ENCODE results near the gene DBT. TPM values are rescaled to one million over a fixed set of nuclear protein-coding genes. Genes with fewer than 3 reads are reported as not detected.
A peak's percentile ranks its signal among the peaks of the same experiment; 100 is the strongest.

Gene DBT
- total RNA-seq, 1 experiment from 2014 or later = 9.1 TPM

DNA sequence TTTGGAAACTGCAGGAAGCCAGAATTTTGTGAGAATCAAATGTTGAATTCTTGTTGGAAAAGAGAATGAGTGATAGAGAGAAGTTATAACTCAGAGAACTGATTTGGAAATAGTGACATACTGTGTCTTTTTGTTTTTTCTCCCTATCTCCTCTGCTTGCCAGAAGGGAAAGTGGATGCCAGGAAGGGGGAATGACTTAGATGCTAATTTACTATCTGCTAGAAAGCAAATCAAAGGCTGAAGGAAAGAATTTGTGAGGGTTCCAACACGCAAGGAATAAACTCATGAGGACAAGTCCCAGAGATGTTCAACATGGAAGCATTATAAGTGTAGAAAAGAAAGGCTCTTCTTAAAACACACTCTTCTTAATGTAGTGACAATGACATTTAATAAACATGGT is 51.0 kb downstream of the DBT start:
- no peak for DNase-seq (ENCODE audit: unreplicated experiment)
- no peak for TF ChIP-seq CTCF (IDR thresholded peaks at IDR 0.05; ENCODE audit: unreplicated experiment)
- ChIA-PET POLR2A (no interaction called here), CTCF (no interaction called here)
- no peak overlapping the region for H3K4me3 Mint-ChIP-seq (ENCODE audit: unreplicated experiment)
- H3K9me3 Mint-ChIP-seq (ENCODE audit: unreplicated experiment) = peaks cover 8% of the 10 kb centered on the region
- H3K27me3 Mint-ChIP-seq (ENCODE audit: insufficient read depth, unreplicated experiment) = no peaks in the 10 kb centered on the region
- no peak overlapping the region for H3K27ac Mint-ChIP-seq (ENCODE audit: low read depth, unreplicated experiment)
- intact Hi-C loops (cut with micrococcal nuclease) = no loop called here
- H3K36me3 Mint-ChIP-seq (ENCODE audit: insufficient read depth, unreplicated experiment) = peaks cover 41% of the 10 kb centered on the region
- no peaks in the 10 kb centered on the region for H3K4me1 Mint-ChIP-seq (ENCODE audit: insufficient read depth, unreplicated experiment)
- no TSS peak for BruUV-seq (replicated peaks)

GRCh38 chr1:100188617-100189016 is 61.0 kb downstream of the DBT start:
- Mint-ChIP-seq H3K4me1 (ENCODE audit: insufficient read depth, unreplicated experiment) (no peaks in the 10 kb centered on the region), H3K9me3 (ENCODE audit: unreplicated experiment) (no peaks in the 10 kb centered on the region), H3K27me3 (ENCODE audit: insufficient read depth, unreplicated experiment) (no peaks in the 10 kb centered on the region), H3K27ac (ENCODE audit: low read depth, unreplicated experiment) (no peak overlapping the region), H3K36me3 (ENCODE audit: insufficient read depth, unreplicated experiment) (peaks cover 8% of the 10 kb centered on the region), H3K4me3 (ENCODE audit: unreplicated experiment) (no peak overlapping the region)
- TF ChIP-seq CTCF (IDR thresholded peaks at IDR 0.05; ENCODE audit: unreplicated experiment) = no peak
- DNase-seq (ENCODE audit: unreplicated experiment) = peak; percentile 47
- intact Hi-C loops (cut with micrococcal nuclease) = no loop called here
- POLR2A ChIA-PET = interaction anchor here (0.9 to 1.0 kb wide), 2 partner anchors 40 to 77 kb away, joined by 3 to 4 read pairs; no protein-coding TSS in a partner anchor
- no TSS peak for BruUV-seq (replicated peaks)
- CTCF ChIA-PET = interaction anchor here (0.7 kb wide), 1 partner anchor 54 kb away, joined by 3 read pairs; no protein-coding TSS in a partner anchor

DNA sequence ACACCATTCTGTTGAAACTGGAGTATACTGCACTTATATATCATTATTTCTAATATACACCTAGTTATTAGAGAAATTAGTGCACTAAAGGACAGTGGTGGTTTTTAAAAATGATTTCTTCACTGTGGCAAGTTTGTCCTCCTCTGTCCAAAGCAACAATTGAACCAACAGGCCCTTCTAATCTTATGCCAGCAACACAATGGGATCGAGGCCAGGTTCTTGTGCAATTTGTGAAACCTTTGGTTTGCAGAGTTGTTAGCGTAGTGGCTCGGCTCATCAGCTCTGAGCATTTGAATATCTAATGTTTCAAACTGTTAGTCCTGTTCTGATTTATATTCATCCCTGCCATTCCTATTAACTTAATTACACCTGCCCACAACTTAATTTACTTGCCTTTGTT is 61.7 kb downstream of the DBT start:
- no peak overlapping the region for H3K4me3 Mint-ChIP-seq (ENCODE audit: unreplicated experiment)
- H3K36me3 Mint-ChIP-seq (ENCODE audit: insufficient read depth, unreplicated experiment) = peaks cover 5% of the 10 kb centered on the region
- no TSS peak for BruUV-seq (replicated peaks)
- peak; percentile 87 for DNase-seq (ENCODE audit: unreplicated experiment)
- intact Hi-C loops (cut with micrococcal nuclease) = no loop called here
- no peak for TF ChIP-seq CTCF (IDR thresholded peaks at IDR 0.05; ENCODE audit: unreplicated experiment)
- H3K27me3 Mint-ChIP-seq (ENCODE audit: insufficient read depth, unreplicated experiment) = no peaks in the 10 kb centered on the region
- no peaks in the 10 kb centered on the region for H3K4me1 Mint-ChIP-seq (ENCODE audit: insufficient read depth, unreplicated experiment)
- no peaks in the 10 kb centered on the region for H3K9me3 Mint-ChIP-seq (ENCODE audit: unreplicated experiment)
- ChIA-PET CTCF (interaction anchor here (0.5 to 1.2 kb wide), 4 partner anchors 9 to 1520 kb away, joined by 3 to 4 read pairs (median 4); no protein-coding TSS in a partner anchor), POLR2A (interaction anchor here (0.6 to 1.0 kb wide), 3 partner anchors 39 to 77 kb away, joined by 3 to 4 read pairs (median 3); no protein-coding TSS in a partner anchor)
- no peak overlapping the region for H3K27ac Mint-ChIP-seq (ENCODE audit: low read depth, unreplicated experiment)

GRCh38 chr1:100184536-100184935 is 65.1 kb downstream of the DBT start:
- no peak for DNase-seq (ENCODE audit: unreplicated experiment)
- ChIA-PET CTCF (interaction anchor here (1.1 kb wide), 1 partner anchor 20 kb away, joined by 3 read pairs; no protein-coding TSS in a partner anchor), POLR2A (no interaction called here)
- Mint-ChIP-seq H3K9me3 (ENCODE audit: unreplicated experiment) (no peaks in the 10 kb centered on the region), H3K27me3 (ENCODE audit: insufficient read depth, unreplicated experiment) (no peaks in the 10 kb centered on the region), H3K4me3 (ENCODE audit: unreplicated experiment) (no peak overlapping the region), H3K4me1 (ENCODE audit: insufficient read depth, unreplicated experiment) (no peaks in the 10 kb centered on the region), H3K36me3 (ENCODE audit: insufficient read depth, unreplicated experiment) (no peaks in the 10 kb centered on the region), H3K27ac (ENCODE audit: low read depth, unreplicated experiment) (no peak overlapping the region)
- intact Hi-C loops (cut with micrococcal nuclease) = no loop called here
- BruUV-seq (replicated peaks) = no TSS peak
- TF ChIP-seq CTCF (IDR thresholded peaks at IDR 0.05; ENCODE audit: unreplicated experiment) = no peak
